Measurements from ENCODE around the gene IFNK. TPM values are rescaled to one million over a fixed set of nuclear protein-coding genes. Genes with fewer than 3 reads are reported as not detected.

Gene IFNK
- total and polyA plus RNA-seq, 12 donors: not detected

DNA sequence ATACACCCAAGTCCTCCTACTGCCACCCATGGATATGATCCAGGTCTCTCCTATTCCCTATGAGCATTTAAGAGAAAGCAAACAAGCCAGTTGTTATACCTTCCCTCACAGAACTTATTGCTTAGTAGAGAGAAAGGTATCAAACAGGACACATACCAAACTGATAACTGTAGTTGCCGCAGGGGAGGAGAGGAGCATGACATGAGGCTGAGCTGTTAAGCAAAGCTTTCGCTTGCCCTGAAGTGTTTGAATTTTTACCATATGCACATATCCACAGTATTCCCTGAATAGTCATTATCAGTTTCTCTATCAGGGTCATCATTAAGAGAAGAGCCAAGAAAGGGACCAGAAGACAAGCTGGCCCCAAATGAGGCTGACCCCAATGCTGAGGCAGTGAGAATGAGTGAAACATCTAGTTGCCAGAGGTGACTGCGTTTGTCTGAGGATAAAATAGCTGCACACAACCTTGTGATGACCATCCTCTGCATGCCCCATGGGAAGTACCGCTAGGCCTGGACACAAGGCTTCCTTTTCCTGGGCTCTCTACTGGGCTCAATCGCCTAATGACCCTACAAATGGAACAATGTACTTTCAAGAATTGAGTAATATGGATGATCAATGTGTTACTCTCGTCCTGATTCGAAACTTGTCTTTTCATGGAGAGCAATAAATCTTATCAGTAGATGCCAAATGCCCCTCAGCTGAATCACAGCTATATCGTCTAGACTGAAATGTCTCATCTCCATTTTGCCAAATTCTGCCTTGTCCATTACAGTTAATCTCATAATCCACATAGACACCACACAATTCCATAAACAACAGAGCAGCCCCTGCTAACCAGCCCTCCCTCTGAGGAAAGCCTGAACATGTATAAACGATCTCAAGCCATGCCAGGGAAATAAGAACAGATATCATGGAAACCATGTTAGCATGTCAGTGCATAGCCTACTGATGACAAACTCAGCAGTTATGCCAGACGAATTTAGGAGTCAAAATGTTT is 4.3 kb upstream of the IFNK start:
- 74 to 77% (median 76%) methylated on average over 10 of the region's 10 CpGs for WGBS, 4 donors
- intact Hi-C loops (cut with DNase I): no loop called here

GRCh38 chr9:27520986-27521385 is 3.1 kb upstream of the IFNK start:
- H3K27ac ChIP-seq: no peak overlapping the region
- H3K27me3 ChIP-seq: no peaks in the 10 kb centered on the region
- no peak overlapping the region for H3K4me3 ChIP-seq
- TF ChIP-seq POLR2A (IDR thresholded peaks at IDR 0.05): no peak
- no peak for TF ChIP-seq CTCF (IDR thresholded peaks at IDR 0.05)
- H3K9me3 ChIP-seq (replicated peaks in 1 of 3): no peaks in the 10 kb centered on the region
- H3K36me3 ChIP-seq (replicated peaks in 1 of 2): no peaks in the 10 kb centered on the region
- intact Hi-C loops (cut with DNase I): no loop called here
- no peak for DNase-seq
- 86 to 96% (median 90%) methylated on average over 4 of the region's 4 CpGs for WGBS, 4 donors
- no peaks in the 10 kb centered on the region for H3K4me1 ChIP-seq (replicated peaks in 1 of 2)

More for the DNA sequence above, 4.3 kb upstream of the IFNK start:
- H3K27ac ChIP-seq: no peak overlapping the region
- H3K36me3 ChIP-seq (replicated peaks in 1 of 2): no peaks in the 10 kb centered on the region
- no peak for TF ChIP-seq POLR2A (IDR thresholded peaks at IDR 0.05)
- TF ChIP-seq CTCF (IDR thresholded peaks at IDR 0.05): no peak
- no peaks in the 10 kb centered on the region for H3K4me1 ChIP-seq (replicated peaks in 1 of 2)
- no peaks in the 10 kb centered on the region for H3K27me3 ChIP-seq
- no peak overlapping the region for H3K4me3 ChIP-seq
- no peaks in the 10 kb centered on the region for H3K9me3 ChIP-seq (replicated peaks in 1 of 3)
- DNase-seq: no peak

- intact Hi-C loops (cut with DNase I): no loop called here
- Histone ChIP-seq H3K27ac (no peak overlapping the region), H3K9me3 (replicated peaks in 1 of 3) (no peaks in the 10 kb centered on the region), H3K4me1 (replicated peaks in 1 of 2) (peaks cover 0 to 5% of the 10 kb centered on the region in 2 donors), H3K36me3 (replicated peaks in 1 of 2) (no peaks in the 10 kb centered on the region), H3K27me3 (no peaks in the 10 kb centered on the region), H3K4me3 (no peak overlapping the region)
- TF ChIP-seq POLR2A (IDR thresholded peaks at IDR 0.05) (no peak), CTCF (IDR thresholded peaks at IDR 0.05) (no peak)
- DNase-seq: no peak
Measured at GRCh38 chr9:27523141-27523540, 949 bp upstream of the IFNK start.

GRCh38 chr9:27527702-27528075 is 3.6 kb downstream of the IFNK start:
- DNase-seq: no peak
- Histone ChIP-seq H3K36me3 (replicated peaks in 1 of 2) (no peaks in the 10 kb centered on the region), H3K4me3 (peak overlapping the region in 1 of 4 donors; percentile 90), H3K27ac (peak overlapping the region in 2 of 5 donors; percentile 80 to 86), H3K4me1 (replicated peaks in 1 of 2) (peaks cover 0 to 11% of the 10 kb centered on the region in 2 donors), H3K27me3 (no peaks in the 10 kb centered on the region), H3K9me3 (replicated peaks in 1 of 3) (no peaks in the 10 kb centered on the region)
- intact Hi-C loops (cut with DNase I): loop anchor here in 1 of 2 donors (5.0 kb wide), 2 partner anchors 65 to 190 kb away; no protein-coding TSS in a partner anchor
- WGBS, 4 donors: 58 to 69% (median 59%) methylated on average over 8 of the region's 8 CpGs
- no peak for TF ChIP-seq CTCF (IDR thresholded peaks at IDR 0.05)

All from adrenal gland (tissue), 12 donors.